Liver (tissue), 9 donors: ENCODE data around the gene COPS7A. TPM values are rescaled to one million over a fixed set of nuclear protein-coding genes. Genes with fewer than 3 reads are reported as not detected.
A peak's percentile ranks its signal among the peaks of the same experiment; 100 is the strongest.

Experiments
- DNase-seq: peaks from one replicate; pipeline ENCODE4 v3.0.0-alpha.2; 2017; ENCODE audit warnings: low spot score
- H3K27ac ChIP-seq, 2 donors: one replicate each; pipeline ENCODE4 v1.7.0; 2013; ENCODE audit warnings: inconsistent platforms in 2 of 2, low read length in 2 of 2, control low read depth in 1 of 2, low read depth in 1 of 2, mild to moderate bottlenecking in 1 of 2
- H3K27me3 ChIP-seq, 4 donors: one replicate each; pipeline versions ENCODE4 v1.6.1 to v1.7.0; 2013; ENCODE audit warnings: low read length in 3 of 4, inconsistent platforms in 1 of 4, mild to moderate bottlenecking in 1 of 4, moderate library complexity in 1 of 4; ENCODE audit not compliant: control insufficient read depth in 4 of 4, insufficient read depth in 4 of 4
- H3K36me3 ChIP-seq, 4 donors: one replicate each; pipeline versions ENCODE4 v1.6.1 to v1.7.0; 2013; ENCODE audit warnings: low read length in 3 of 4, mild to moderate bottlenecking in 3 of 4, low read depth in 1 of 4, moderate library complexity in 1 of 4; ENCODE audit not compliant: control insufficient read depth in 4 of 4, insufficient read depth in 3 of 4
- H3K4me1 ChIP-seq, 4 donors: one replicate each; pipeline versions ENCODE4 v1.6.1 to v1.7.0; 2013; ENCODE audit warnings: low read length in 3 of 4, mild to moderate bottlenecking in 3 of 4, moderate library complexity in 1 of 4; ENCODE audit not compliant: control insufficient read depth in 4 of 4, insufficient read depth in 4 of 4
- H3K4me3 ChIP-seq, 3 donors: one replicate each; pipeline versions ENCODE4 v1.6.1 to v1.7.0; 2013; ENCODE audit warnings: low read length in 3 of 3, control low read depth in 1 of 3, low read depth in 1 of 3, mild to moderate bottlenecking in 1 of 3
- H3K9ac ChIP-seq, 2 donors: one replicate each; pipeline ENCODE4 v1.7.0; 2013; ENCODE audit warnings: low read length in 2 of 2, mild to moderate bottlenecking in 2 of 2, moderate library complexity in 2 of 2, control low read depth in 1 of 2, low read depth in 1 of 2
- H3K9me3 ChIP-seq, 4 donors: one replicate each; pipeline versions ENCODE4 v1.6.1 to v1.7.0; 2013; ENCODE audit warnings: low read length in 3 of 4; ENCODE audit not compliant: control insufficient read depth in 4 of 4
- FOXA1 ChIP-seq: IDR thresholded peaks from 2 replicates; pipeline ENCODE4 v1.6.1; 2016; ENCODE audit warnings: antibody characterized with exemption
- FOXA2 ChIP-seq: IDR thresholded peaks from 2 replicates; pipeline ENCODE4 v1.6.1; 2016; ENCODE audit warnings: antibody characterized with exemption
- GABPA ChIP-seq, 2 donors: IDR thresholded peaks in 1 of 2; conservative IDR thresholded peaks in 1 of 2; 2 replicates each; pipeline ENCODE4 v1.6.1; 2016; ENCODE audit warnings: antibody characterized with exemption in 2 of 2, mild to moderate bottlenecking in 1 of 2, moderate library complexity in 1 of 2
- HNF4A ChIP-seq, 2 donors: conservative IDR thresholded peaks; 2 replicates each; pipeline ENCODE4 v1.6.1; 2016; ENCODE audit warnings: antibody characterized with exemption in 2 of 2, mild to moderate bottlenecking in 2 of 2
- HNF4G ChIP-seq: IDR thresholded peaks from 2 replicates; pipeline ENCODE4 v1.6.1; 2016; ENCODE audit warnings: antibody characterized with exemption
- JUND ChIP-seq, 2 donors: IDR thresholded peaks; 2 replicates each; pipeline ENCODE4 v1.6.1; 2016; ENCODE audit warnings: antibody characterized with exemption in 2 of 2
- NR2F2 ChIP-seq: IDR thresholded peaks from 2 replicates; pipeline ENCODE4 v1.6.1; 2016; ENCODE audit warnings: antibody characterized with exemption
- RAD21 ChIP-seq, 2 donors: IDR thresholded peaks; 2 replicates each; pipeline ENCODE4 v1.6.1; 2016; ENCODE audit warnings: antibody characterized with exemption in 2 of 2, mild to moderate bottlenecking in 2 of 2
- RXRA ChIP-seq, 2 donors: IDR thresholded peaks; 2 replicates each; pipeline ENCODE4 v1.6.1; 2017 to 2018; ENCODE audit warnings: antibody characterized with exemption in 2 of 2, mild to moderate bottlenecking in 1 of 2
- SP1 ChIP-seq: IDR thresholded peaks from 2 replicates; pipeline ENCODE4 v1.6.1; 2018; ENCODE audit warnings: antibody characterized with exemption, mild to moderate bottlenecking
- TAF1 ChIP-seq: conservative IDR thresholded peaks from 2 replicates; pipeline ENCODE4 v1.6.1; 2016; ENCODE audit warnings: antibody characterized with exemption, mild to moderate bottlenecking
- YY1 ChIP-seq: IDR thresholded peaks from 2 replicates; pipeline ENCODE4 v1.6.1; 2016; ENCODE audit warnings: antibody characterized with exemption, mild to moderate bottlenecking
- WGBS: extraction: QIAGEN DNeasy Blood & Tissue Kit; methylation state at CpG from one replicate; pipeline ENCODE4 v1.1.7; 2013; 5-methylcytosine and 5-hydroxymethylcytosine counted together
- polyA plus RNA-seq, 2 donors: library from polyadenylated mRNA; stranded (reverse) in 1 of 2; unstranded in 1 of 2; fragments of 200-250 nt in 1 of 2; fragments of >200 nt in 1 of 2; fragmentation: Nextera tagmentation in 1 of 2; extraction: Ambion mirVana in 1 of 2; gene quantifications; one replicate each; pipeline versions ENCODE4 v1.2.1 to v1.2.3, GENCODE V29; 2013 to 2015
- total RNA-seq, 2 donors: library from RNA; depleted of rRNA; stranded (reverse); fragments of >200 nt; gene quantifications; one replicate each; pipeline ENCODE4 v1.2.3, GENCODE V29; 2014
- TF ChIP-seq, protein P1 (sequence below): fragments of 150-350 bp; IDR thresholded peaks from 2 replicates; pipeline ENCODE4 v1.5.1; 2017; ENCODE audit warnings: improper control_type of control experiment, low read depth, low read length; ENCODE audit not compliant: missing input control
- TF ChIP-seq, protein P2 (sequence below): IDR thresholded peaks from 2 replicates; pipeline ENCODE4 v1.6.1; 2016; ENCODE audit warnings: antibody characterized with exemption
- TF ChIP-seq, protein P3 (sequence below): IDR thresholded peaks from 2 replicates; pipeline ENCODE4 v1.6.1; 2016; ENCODE audit warnings: antibody characterized with exemption
- donor health status: healthy.
- donor health status: healthy.
- donor health status: healthy.
- donor health status: healthy.
- donor health status: healthy.

Gene COPS7A
- total and polyA plus RNA-seq, 4 donors, result 26.0 to 37.7 (median 32.4) TPM

DNA sequence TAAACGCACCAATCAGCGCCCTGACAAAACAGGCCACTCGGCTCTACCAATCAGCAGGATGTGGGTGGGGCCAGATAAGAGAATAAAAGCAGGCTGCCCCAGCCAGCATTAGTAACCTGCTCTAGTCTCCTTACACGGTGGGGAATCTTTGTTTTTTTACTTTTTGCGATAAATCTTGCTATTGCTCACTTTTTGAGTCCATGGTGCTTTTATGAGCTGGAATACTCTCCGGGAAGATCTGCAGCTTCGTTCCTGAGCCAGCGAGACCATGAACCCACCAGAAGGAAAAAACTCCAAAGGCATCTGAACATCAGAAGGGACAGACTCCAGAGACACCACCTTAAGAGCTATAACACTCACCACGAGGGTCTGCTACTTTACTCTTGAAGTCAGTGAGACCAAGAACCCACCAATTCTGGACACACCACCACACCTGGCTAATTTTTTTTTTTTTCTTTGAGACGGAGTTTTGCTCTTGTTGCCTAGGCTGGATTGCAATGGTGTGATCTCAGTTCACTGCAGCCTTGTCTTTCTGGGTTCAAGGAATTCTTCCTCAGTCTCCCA is 6.9 kb upstream of the COPS7A start (continued):
- TF ChIP-seq, protein P1, sequence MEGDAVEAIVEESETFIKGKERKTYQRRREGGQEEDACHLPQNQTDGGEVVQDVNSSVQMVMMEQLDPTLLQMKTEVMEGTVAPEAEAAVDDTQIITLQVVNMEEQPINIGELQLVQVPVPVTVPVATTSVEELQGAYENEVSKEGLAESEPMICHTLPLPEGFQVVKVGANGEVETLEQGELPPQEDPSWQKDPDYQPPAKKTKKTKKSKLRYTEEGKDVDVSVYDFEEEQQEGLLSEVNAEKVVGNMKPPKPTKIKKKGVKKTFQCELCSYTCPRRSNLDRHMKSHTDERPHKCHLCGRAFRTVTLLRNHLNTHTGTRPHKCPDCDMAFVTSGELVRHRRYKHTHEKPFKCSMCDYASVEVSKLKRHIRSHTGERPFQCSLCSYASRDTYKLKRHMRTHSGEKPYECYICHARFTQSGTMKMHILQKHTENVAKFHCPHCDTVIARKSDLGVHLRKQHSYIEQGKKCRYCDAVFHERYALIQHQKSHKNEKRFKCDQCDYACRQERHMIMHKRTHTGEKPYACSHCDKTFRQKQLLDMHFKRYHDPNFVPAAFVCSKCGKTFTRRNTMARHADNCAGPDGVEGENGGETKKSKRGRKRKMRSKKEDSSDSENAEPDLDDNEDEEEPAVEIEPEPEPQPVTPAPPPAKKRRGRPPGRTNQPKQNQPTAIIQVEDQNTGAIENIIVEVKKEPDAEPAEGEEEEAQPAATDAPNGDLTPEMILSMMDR, result no peak
- TF ChIP-seq SP1 (no peak), HNF4G (no peak), RAD21 (IDR thresholded peaks at IDR 0.05) (no peak)

DNA sequence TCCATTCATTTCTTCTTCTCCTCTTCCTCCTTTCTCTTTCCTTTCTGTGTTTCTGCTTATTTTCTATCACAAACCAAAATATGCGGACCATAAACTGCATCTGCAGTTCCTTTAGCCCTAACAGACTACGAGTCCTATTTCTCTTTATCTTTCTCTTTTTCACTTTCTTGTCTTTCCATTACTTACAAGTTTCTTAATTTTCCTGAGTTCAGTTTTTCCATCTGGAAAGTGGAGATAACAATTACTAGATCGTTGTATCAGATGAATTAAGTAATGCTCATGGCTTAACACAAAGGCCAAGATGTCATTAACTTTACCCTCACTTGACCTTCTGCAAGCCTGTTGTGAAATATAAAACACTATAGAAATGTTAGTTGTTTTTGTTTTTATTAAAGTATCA is 983 bp upstream of the COPS7A start:
- peak overlapping the region in 1 of 3 donors; percentile 62 for H3K4me3 ChIP-seq
- WGBS, result 84% methylated on average over 3 of the region's 3 CpGs
- no peak overlapping the region for H3K27ac ChIP-seq
- H3K27me3 ChIP-seq, result no peaks in the 10 kb centered on the region
- H3K4me1 ChIP-seq, result peaks cover 2 to 15% (median 7%) of the 10 kb centered on the region in 4 donors
- peaks cover 0 to 5% (median 3%) of the 10 kb centered on the region in 4 donors for H3K36me3 ChIP-seq
- DNase-seq, result no peak
- H3K9me3 ChIP-seq, result no peaks in the 10 kb centered on the region
- TF ChIP-seq JUND (IDR thresholded peaks at IDR 0.05), result no peak
- TF ChIP-seq, protein P2, sequence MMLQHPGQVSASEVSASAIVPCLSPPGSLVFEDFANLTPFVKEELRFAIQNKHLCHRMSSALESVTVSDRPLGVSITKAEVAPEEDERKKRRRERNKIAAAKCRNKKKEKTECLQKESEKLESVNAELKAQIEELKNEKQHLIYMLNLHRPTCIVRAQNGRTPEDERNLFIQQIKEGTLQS, result no peak
- no peak for TF ChIP-seq GABPA (IDR thresholded peaks at IDR 0.05 in 1 of 2, conservative IDR thresholded peaks at IDR 0.05 in 1 of 2)
- TF ChIP-seq HNF4A (conservative IDR thresholded peaks at IDR 0.05), result no peak
- no peak for TF ChIP-seq SP1
- TF ChIP-seq, protein P3, sequence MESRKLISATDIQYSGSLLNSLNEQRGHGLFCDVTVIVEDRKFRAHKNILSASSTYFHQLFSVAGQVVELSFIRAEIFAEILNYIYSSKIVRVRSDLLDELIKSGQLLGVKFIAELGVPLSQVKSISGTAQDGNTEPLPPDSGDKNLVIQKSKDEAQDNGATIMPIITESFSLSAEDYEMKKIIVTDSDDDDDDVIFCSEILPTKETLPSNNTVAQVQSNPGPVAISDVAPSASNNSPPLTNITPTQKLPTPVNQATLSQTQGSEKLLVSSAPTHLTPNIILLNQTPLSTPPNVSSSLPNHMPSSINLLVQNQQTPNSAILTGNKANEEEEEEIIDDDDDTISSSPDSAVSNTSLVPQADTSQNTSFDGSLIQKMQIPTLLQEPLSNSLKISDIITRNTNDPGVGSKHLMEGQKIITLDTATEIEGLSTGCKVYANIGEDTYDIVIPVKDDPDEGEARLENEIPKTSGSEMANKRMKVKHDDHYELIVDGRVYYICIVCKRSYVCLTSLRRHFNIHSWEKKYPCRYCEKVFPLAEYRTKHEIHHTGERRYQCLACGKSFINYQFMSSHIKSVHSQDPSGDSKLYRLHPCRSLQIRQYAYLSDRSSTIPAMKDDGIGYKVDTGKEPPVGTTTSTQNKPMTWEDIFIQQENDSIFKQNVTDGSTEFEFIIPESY, result no peak
- TF ChIP-seq RXRA (IDR thresholded peaks at IDR 0.05), result no peak
- TF ChIP-seq HNF4G, result no peak
- TF ChIP-seq, protein P1, result no peak
- TF ChIP-seq FOXA2, result no peak
- TF ChIP-seq NR2F2, result no peak
- no peak for TF ChIP-seq YY1
- TF ChIP-seq FOXA1, result no peak
- no peak overlapping the region for H3K9ac ChIP-seq

DNA sequence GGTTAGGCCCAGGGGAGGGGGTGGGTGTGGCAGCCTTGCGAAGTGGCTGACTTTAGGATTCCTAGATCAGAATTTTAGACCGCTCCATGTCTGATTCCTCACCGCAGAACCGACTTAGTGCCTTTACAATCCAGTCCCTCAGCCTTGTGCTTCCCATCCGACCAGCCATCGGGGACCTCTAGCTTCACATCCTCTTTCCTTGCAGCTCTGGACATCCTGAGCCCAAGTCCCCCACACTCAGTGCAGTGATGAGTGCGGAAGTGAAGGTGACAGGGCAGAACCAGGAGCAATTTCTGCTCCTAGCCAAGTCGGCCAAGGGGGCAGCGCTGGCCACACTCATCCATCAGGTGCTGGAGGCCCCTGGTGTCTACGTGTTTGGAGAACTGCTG is 557 bp downstream of the COPS7A start:
- Histone ChIP-seq H3K4me1 (peaks cover 2 to 15% (median 7%) of the 10 kb centered on the region in 4 donors), H3K9ac (peak overlapping the region; percentile 15 to 49), H3K36me3 (peaks cover 2 to 20% (median 18%) of the 10 kb centered on the region in 4 donors), H3K9me3 (no peaks in the 10 kb centered on the region), H3K4me3 (peak overlapping the region; percentile 61 to 87 (median 62)), H3K27me3 (no peaks in the 10 kb centered on the region), H3K27ac (peak overlapping the region; percentile 76 to 82)
- 27% methylated on average over 10 of the region's 10 CpGs for whole genome bisulfite sequencing
- no peak for TF ChIP-seq RAD21 (IDR thresholded peaks at IDR 0.05)
- no peak for TF ChIP-seq HNF4A (conservative IDR thresholded peaks at IDR 0.05)
- no peak for TF ChIP-seq GABPA (IDR thresholded peaks at IDR 0.05 in 1 of 2, conservative IDR thresholded peaks at IDR 0.05 in 1 of 2)
- no peak for TF ChIP-seq RXRA (IDR thresholded peaks at IDR 0.05)
- no peak for TF ChIP-seq TAF1
- no peak for DNase-seq
